Endodermal cell (in vitro differentiated cells): ENCODE measurements around the gene DDX11. TPM values are rescaled to one million over a fixed set of nuclear protein-coding genes. Genes with fewer than 3 reads are reported as not detected.
"Not testable (repeated sequence)": the region's sequence is repeated elsewhere in the genome, so short reads cannot be mapped to it uniquely, and the experiment has no call there.

ENCODE experiments used
- DNase-seq: peaks from one replicate; pipeline ENCODE4 v3.0.0-alpha.2; 2017
- H3K27ac ChIP-seq: 2 replicates; pipeline ENCODE4 v1.5.1; 2013; ENCODE audit warnings: mild to moderate bottlenecking, low read depth, low read length, moderate library complexity
- H3K27me3 ChIP-seq: 2 replicates; pipeline ENCODE4 v1.6.1; 2013; ENCODE audit warnings: mild to moderate bottlenecking, low read length, moderate library complexity; ENCODE audit not compliant: insufficient read depth, control insufficient read depth, poor library complexity, severe bottlenecking
- H3K36me3 ChIP-seq: 2 replicates; pipeline ENCODE4 v1.7.0; 2013; ENCODE audit warnings: mild to moderate bottlenecking, low read length, moderate library complexity; ENCODE audit not compliant: control insufficient read depth, insufficient read depth
- H3K4me1 ChIP-seq: one replicate; pipeline ENCODE4 v1.7.0; 2013; ENCODE audit warnings: low read length; ENCODE audit not compliant: control insufficient read depth, insufficient read depth
- H3K4me3 ChIP-seq: 2 replicates; pipeline ENCODE4 v1.5.1; 2013; ENCODE audit warnings: mild to moderate bottlenecking, low read length, moderate library complexity
- H3K9ac ChIP-seq: 2 replicates; pipeline ENCODE4 v1.6.1; 2013; ENCODE audit warnings: mild to moderate bottlenecking, low read length, moderate library complexity; ENCODE audit not compliant: poor library complexity, severe bottlenecking; ENCODE audit errors: extremely low read depth
- H3K9me3 ChIP-seq: 2 replicates; pipeline ENCODE4 v1.6.1; 2013; ENCODE audit warnings: mild to moderate bottlenecking, low read length, moderate library complexity; ENCODE audit not compliant: control insufficient read depth
- H3K27ac Mint-ChIP-seq: 2 replicates; pipeline ENCODE4 v1.8.0; 2020; ENCODE audit warnings: mixed read lengths
- H3K27me3 Mint-ChIP-seq: 2 replicates; pipeline ENCODE4 v1.8.0; 2021; ENCODE audit warnings: mild to moderate bottlenecking, mixed read lengths; ENCODE audit not compliant: insufficient read depth
- H3K36me3 Mint-ChIP-seq: 2 replicates; pipeline ENCODE4 v1.8.0; 2020; ENCODE audit warnings: low read depth, mixed read lengths
- H3K4me1 Mint-ChIP-seq: 2 replicates; pipeline ENCODE4 v1.8.0; 2020; ENCODE audit warnings: mixed read lengths
- H3K4me3 Mint-ChIP-seq: 2 replicates; pipeline ENCODE4 v1.8.0; 2020; ENCODE audit warnings: mild to moderate bottlenecking, moderate library complexity, mixed read lengths
- H3K9me3 Mint-ChIP-seq: 2 replicates; pipeline ENCODE4 v1.8.0; 2020; ENCODE audit warnings: mild to moderate bottlenecking, mixed read lengths
- WGBS, 2 experiments: methylation state at CpG; one replicate each; pipeline versions ENCODE4 v1.1.5 to v1.1.7; 2013; ENCODE audit warnings: missing lambda C conversion rate in 2 of 2, mixed read lengths in 1 of 2; ENCODE audit not compliant: insufficient coverage in 1 of 2, insufficient read length in 1 of 2; 5-methylcytosine and 5-hydroxymethylcytosine counted together
- total RNA-seq, 2 donors: library from RNA; stranded (reverse); fragmentation: NEBNext Ultra II Directional in 1 of 2; extraction: Animal tissue kit (Norgen Biotek cat#: 25700) in 1 of 2; gene quantifications; 2 replicates in 1 of 2; 3 replicates in 1 of 2; pipeline ENCODE4 v1.2.1, GENCODE V29; 2021
- TF ChIP-seq, protein P1 (sequence below): fragments of 200-600 bp; sonication (generic); conservative IDR thresholded peaks from 2 replicates; pipeline ENCODE4 v1.5.0; 2021; ENCODE audit warnings: antibody characterized with exemption, mild to moderate bottlenecking

Gene DDX11
- total RNA-seq, 2 donors from 2014 or later = 136 to 298 TPM

DNA sequence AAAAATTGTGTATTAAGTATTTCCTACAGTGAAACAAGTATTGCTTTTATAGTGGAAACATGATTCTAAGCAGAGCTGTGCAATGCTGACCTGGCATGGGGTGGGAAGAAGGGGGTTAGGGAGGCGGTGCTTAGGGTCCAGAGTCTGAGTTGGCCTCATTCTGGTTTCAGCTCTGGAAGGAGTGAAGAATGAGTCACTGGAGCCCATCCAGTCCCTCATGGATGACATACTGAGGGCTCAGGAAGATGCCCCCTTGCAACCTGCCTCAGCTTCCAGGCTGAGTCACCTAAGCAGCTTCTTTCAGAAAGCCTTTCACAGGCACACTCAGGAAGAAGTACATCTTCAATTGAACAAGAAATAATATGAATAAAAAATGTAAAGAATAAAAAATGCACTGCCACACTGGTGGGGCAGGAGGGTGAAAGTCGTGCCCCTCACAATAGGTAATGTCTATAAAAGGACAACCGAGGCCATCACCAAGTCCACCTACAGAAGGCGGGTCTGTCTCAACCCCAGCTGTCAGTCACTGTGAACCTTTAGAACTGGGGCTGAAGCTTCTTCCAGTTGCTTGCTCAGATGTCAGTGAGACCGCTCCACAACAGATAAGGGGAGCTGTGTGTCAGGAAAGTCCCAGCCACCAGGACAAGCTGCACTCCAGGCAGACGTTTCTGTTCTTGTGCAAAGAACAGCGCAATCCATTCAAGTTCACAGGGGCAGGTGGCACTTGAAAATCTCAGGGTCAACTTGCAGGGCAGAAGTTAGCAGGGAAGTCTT is 20.8 kb upstream of the DDX11 start:
- 92% methylated on average over 2 to 7 of the region's 7 CpGs for WGBS, 2 experiments

DNA sequence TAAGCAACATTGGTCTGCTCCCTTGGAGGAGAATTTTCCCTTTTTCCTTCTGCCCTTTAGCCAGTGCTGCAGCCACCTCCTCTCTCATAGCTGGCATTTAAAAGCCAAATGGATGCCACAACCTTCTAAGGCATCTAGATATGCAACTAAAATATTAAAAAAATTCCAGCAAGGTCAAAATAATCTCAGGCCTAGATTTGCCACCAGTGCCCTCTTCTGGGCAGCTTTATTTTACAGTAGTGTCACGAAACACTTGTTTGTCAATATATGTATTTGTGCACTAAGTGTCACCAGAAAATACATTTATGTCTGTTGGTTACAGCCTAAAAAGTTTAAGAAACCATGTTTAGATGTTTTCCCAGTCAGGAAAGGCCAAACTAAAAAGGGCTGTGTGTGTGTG is 19.7 kb upstream of the DDX11 start:
- H3K36me3 ChIP-seq, H3K36me3 Mint-ChIP-seq, H3K9me3 ChIP-seq, H3K27me3 ChIP-seq, H3K4me3 ChIP-seq, H3K4me1 Mint-ChIP-seq, H3K27me3 Mint-ChIP-seq, DNase-seq, H3K9me3 Mint-ChIP-seq, H3K4me3 Mint-ChIP-seq, H3K27ac ChIP-seq, H3K27ac Mint-ChIP-seq, H3K9ac ChIP-seq, H3K4me1 ChIP-seq: not testable (repeated sequence)
- WGBS, 2 experiments = 83% methylated on average over 1 of the region's 1 CpG
- TF ChIP-seq, protein P1, sequence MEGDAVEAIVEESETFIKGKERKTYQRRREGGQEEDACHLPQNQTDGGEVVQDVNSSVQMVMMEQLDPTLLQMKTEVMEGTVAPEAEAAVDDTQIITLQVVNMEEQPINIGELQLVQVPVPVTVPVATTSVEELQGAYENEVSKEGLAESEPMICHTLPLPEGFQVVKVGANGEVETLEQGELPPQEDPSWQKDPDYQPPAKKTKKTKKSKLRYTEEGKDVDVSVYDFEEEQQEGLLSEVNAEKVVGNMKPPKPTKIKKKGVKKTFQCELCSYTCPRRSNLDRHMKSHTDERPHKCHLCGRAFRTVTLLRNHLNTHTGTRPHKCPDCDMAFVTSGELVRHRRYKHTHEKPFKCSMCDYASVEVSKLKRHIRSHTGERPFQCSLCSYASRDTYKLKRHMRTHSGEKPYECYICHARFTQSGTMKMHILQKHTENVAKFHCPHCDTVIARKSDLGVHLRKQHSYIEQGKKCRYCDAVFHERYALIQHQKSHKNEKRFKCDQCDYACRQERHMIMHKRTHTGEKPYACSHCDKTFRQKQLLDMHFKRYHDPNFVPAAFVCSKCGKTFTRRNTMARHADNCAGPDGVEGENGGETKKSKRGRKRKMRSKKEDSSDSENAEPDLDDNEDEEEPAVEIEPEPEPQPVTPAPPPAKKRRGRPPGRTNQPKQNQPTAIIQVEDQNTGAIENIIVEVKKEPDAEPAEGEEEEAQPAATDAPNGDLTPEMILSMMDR = peak; percentile 72

More for the DNA sequence above, 20.8 kb upstream of the DDX11 start:
- not testable (repeated sequence) for H3K4me1 Mint-ChIP-seq, H3K4me3 ChIP-seq, H3K9ac ChIP-seq, H3K36me3 ChIP-seq, H3K4me3 Mint-ChIP-seq, H3K27me3 ChIP-seq, H3K9me3 Mint-ChIP-seq, DNase-seq, H3K36me3 Mint-ChIP-seq, H3K9me3 ChIP-seq, H3K4me1 ChIP-seq, H3K27ac ChIP-seq, H3K27me3 Mint-ChIP-seq
- peak overlapping the region; percentile 7 for H3K27ac Mint-ChIP-seq

DNA sequence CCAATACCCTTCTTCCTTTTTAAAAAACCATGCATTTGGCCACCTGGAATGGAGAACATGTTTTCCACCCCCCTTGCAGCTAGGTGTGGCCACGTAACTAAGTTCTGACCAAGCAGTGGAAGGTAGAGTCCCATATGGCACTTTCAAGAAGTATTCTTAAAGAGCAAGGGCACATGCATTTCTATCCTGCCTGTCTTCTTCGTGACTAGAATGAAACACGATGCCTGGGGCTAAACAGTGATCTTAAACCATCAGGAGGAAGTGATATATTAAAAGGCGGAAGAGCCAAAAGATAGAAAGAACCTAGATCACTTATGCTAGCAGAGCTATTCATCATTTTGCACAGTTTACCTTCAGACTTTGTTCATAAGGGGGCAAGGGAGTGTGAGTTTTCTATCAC is 16.0 kb upstream of the DDX11 start:
- H3K27me3 ChIP-seq = no peaks in the 10 kb centered on the region
- H3K36me3 ChIP-seq = no peaks in the 10 kb centered on the region
- no peak overlapping the region for H3K9ac ChIP-seq
- DNase-seq = no peak
- H3K27ac ChIP-seq = no peak overlapping the region
- H3K4me3 Mint-ChIP-seq = no peak overlapping the region
- H3K9me3 ChIP-seq = no peaks in the 10 kb centered on the region
- TF ChIP-seq, protein P1 = no peak
- no peaks in the 10 kb centered on the region for H3K4me1 ChIP-seq
- no peaks in the 10 kb centered on the region for H3K36me3 Mint-ChIP-seq
- H3K27ac Mint-ChIP-seq = no peak overlapping the region
- 92 to 94% methylated on average over 3 to 4 of the region's 4 CpGs for WGBS, 2 experiments
- H3K27me3 Mint-ChIP-seq = peaks cover 2% of the 10 kb centered on the region
- H3K4me3 ChIP-seq = no peak overlapping the region
- no peaks in the 10 kb centered on the region for H3K9me3 Mint-ChIP-seq
- peaks cover 2% of the 10 kb centered on the region for H3K4me1 Mint-ChIP-seq

DNA sequence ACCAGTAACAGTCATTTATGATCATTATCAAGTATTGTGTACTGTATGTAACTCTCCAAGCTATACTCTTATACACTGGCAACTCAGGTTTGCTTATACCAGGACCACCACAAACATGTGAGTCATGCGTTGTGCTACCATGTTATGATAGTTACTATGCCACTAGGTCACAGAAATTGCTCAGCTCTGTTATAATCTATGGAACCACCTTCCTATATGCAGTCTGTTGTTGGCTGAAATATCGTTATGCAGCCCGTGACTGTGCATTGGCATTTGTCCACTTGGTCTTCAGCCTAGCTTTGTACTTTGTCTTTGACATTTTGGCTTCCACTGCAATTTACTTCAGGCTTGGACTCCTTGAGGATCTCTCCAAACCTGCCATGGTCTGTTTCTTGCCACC is 7.5 kb upstream of the DDX11 start:
- H3K27ac Mint-ChIP-seq, H3K4me3 ChIP-seq, H3K4me1 Mint-ChIP-seq, H3K27ac ChIP-seq, H3K27me3 ChIP-seq, DNase-seq, H3K36me3 ChIP-seq, H3K9ac ChIP-seq, H3K36me3 Mint-ChIP-seq, H3K9me3 Mint-ChIP-seq, H3K4me1 ChIP-seq, H3K4me3 Mint-ChIP-seq, H3K27me3 Mint-ChIP-seq, H3K9me3 ChIP-seq: not testable (repeated sequence)
- 91% methylated on average over 3 of the region's 3 CpGs; no CpG with 5 or more reads in 1 of the 2 experiments for WGBS, 2 experiments

DNA sequence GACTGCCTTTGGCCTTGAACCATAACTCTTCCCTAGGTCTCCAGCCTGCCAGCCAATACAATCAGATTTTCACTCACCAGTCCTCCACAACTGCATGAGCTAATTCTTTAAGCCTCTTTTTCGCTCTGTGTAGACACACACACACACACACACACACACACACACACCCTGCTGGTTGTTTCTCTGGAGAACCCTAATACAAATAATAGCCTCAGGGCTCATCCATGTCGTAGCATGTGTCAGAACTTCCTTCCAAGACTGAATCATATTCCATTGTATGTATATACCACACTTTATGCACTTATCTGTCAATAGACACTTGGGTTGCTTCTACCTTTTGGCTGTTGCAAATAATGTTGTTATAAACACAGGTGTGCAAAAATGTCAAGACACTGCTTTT is 6.0 kb upstream of the DDX11 start:
- DNase-seq = peak; percentile 28
- H3K9me3 Mint-ChIP-seq, H3K4me3 Mint-ChIP-seq, H3K27ac Mint-ChIP-seq, H3K36me3 Mint-ChIP-seq, H3K4me1 Mint-ChIP-seq, H3K27me3 ChIP-seq, H3K4me3 ChIP-seq, H3K9ac ChIP-seq, H3K36me3 ChIP-seq, H3K4me1 ChIP-seq, H3K9me3 ChIP-seq, H3K27ac ChIP-seq, H3K27me3 Mint-ChIP-seq: not testable (repeated sequence)
- WGBS, 2 experiments = 86 to 100% methylated on average over 1 to 2 of the region's 2 CpGs
